ENCODE results near the gene HASPIN. TPM values are rescaled to one million over a fixed set of nuclear protein-coding genes. Genes with fewer than 3 reads are reported as not detected.

HASPIN gene
- polyA plus RNA-seq, 1 donor from 2014 or later: 0.32 TPM

- H3K9me2 ChIP-seq (ENCODE audit: insufficient read depth, low read length): no peaks in the 10 kb centered on the region
- H3K27me3 ChIP-seq (ENCODE audit: insufficient read depth, low read depth, low read length): peaks cover 27% of the 10 kb centered on the region
- H4K20me1 ChIP-seq (ENCODE audit: insufficient read depth): no peaks in the 10 kb centered on the region
- no peak within 1 kb of the TSS for H3K4me2 ChIP-seq (ENCODE audit: low read length)
- H3K9ac ChIP-seq (ENCODE audit: low read length): peak within 1 kb of the TSS; percentile 34
- H3K9me3 ChIP-seq (ENCODE audit: low read length): no peaks in the 10 kb centered on the region
- peak within 1 kb of the TSS; percentile 63 for H3K4me3 ChIP-seq (ENCODE audit: low read length)
- H3K36me3 ChIP-seq (ENCODE audit: insufficient read depth, low read length): no peaks in the 10 kb centered on the region
- TF ChIP-seq CTCF (IDR thresholded peaks at IDR 0.05; ENCODE audit: poor library complexity, severe bottlenecking) (no peak), POLR2AphosphoS5 (IDR thresholded peaks at IDR 0.05) (no peak), TAF1 (IDR thresholded peaks at IDR 0.05; ENCODE audit: low read depth) (no peak), MXI1 (conservative IDR thresholded peaks at IDR 0.05; ENCODE audit: poor library complexity, severe bottlenecking) (no peak), RAD21 (conservative IDR thresholded peaks at IDR 0.05) (no peak), EP300 (conservative IDR thresholded peaks at IDR 0.05; ENCODE audit: poor library complexity, severe bottlenecking) (no peak), REST (IDR thresholded peaks at IDR 0.05; ENCODE audit: borderline replicate concordance) (no peak), EZH2 (IDR thresholded peaks at IDR 0.05; ENCODE audit: borderline replicate concordance, insufficient read depth, low read length, poor library complexity, severe bottlenecking) (no peak), SMC3 (conservative IDR thresholded peaks at IDR 0.05; ENCODE audit: poor library complexity) (no peak)
- H3F3A ChIP-seq (ENCODE audit: insufficient read depth, low read length, poor library complexity, severe bottlenecking): no peaks in the 10 kb centered on the region
- no peaks in the 10 kb centered on the region for H3K79me2 ChIP-seq (replicated peaks; ENCODE audit: insufficient read depth, low read length)
- no peak within 1 kb of the TSS for H3K27ac ChIP-seq (ENCODE audit: low read length)
- no peak within 1 kb of the TSS for H2AFZ ChIP-seq (ENCODE audit: low read depth, low read length)
Observed at GRCh38 chr17:3695723-3696411, 27.8 kb upstream of the HASPIN start, which contains the start of gene P2RX5. Gene P2RX5 (minus strand): TSS chr17:3696155. CDS start chr17:3696005, 150 bp downstream.

GRCh38 chr17:3697103-3697476 lies 26.6 kb upstream of the HASPIN start:
- H3K79me2 ChIP-seq (replicated peaks; ENCODE audit: insufficient read depth, low read length): no peaks in the 10 kb centered on the region
- no peak overlapping the region for H2AFZ ChIP-seq (ENCODE audit: low read depth, low read length)
- H3K27ac ChIP-seq (ENCODE audit: low read length): no peak overlapping the region
- H3K36me3 ChIP-seq (ENCODE audit: insufficient read depth, low read length): no peaks in the 10 kb centered on the region
- H3K4me3 ChIP-seq (ENCODE audit: low read length): no peak overlapping the region
- H3K9me3 ChIP-seq (ENCODE audit: low read length): no peaks in the 10 kb centered on the region
- no peak for TF ChIP-seq EZH2 (IDR thresholded peaks at IDR 0.05; ENCODE audit: borderline replicate concordance, insufficient read depth, low read length, poor library complexity, severe bottlenecking)
- H4K20me1 ChIP-seq (ENCODE audit: insufficient read depth): no peaks in the 10 kb centered on the region
- H3K9me2 ChIP-seq (ENCODE audit: insufficient read depth, low read length): no peaks in the 10 kb centered on the region
- peaks cover 27% of the 10 kb centered on the region for H3K27me3 ChIP-seq (ENCODE audit: insufficient read depth, low read depth, low read length)
- H3F3A ChIP-seq (ENCODE audit: insufficient read depth, low read length, poor library complexity, severe bottlenecking): no peaks in the 10 kb centered on the region
- H3K9ac ChIP-seq (ENCODE audit: low read length): no peak overlapping the region
- no peak overlapping the region for H3K4me2 ChIP-seq (ENCODE audit: low read length)

Measured in neural cell (in vitro differentiated cells).